HEK293 (cell line): ENCODE results near the gene TMEM50B.

Experiments used
- CTCF ChIA-PET: fragments of 350-600 bp; formaldehyde crosslinking; extraction: SDS; loops from one replicate; lab custom pipeline; 2021; ENCODE audit warnings: antibody characterized with exemption; lab: Yijun Ruan, JAX
- POLR2A ChIA-PET: fragments of 300-600 bp; formaldehyde crosslinking; extraction: SDS; loops from one replicate; lab custom pipeline; 2020; ENCODE audit warnings: antibody characterized with exemption, inconsistent platforms; lab: Yijun Ruan, JAX
- H3K27ac ChIP-seq: fragments of 200-500 bp; sonication (Bioruptor generic); 2 replicates; pipeline ENCODE4 v1.5.1; 2014; ENCODE audit warnings: low read depth, low read length, control low read depth, inconsistent platforms; ENCODE audit errors: extremely low read depth
- H3K36me3 ChIP-seq, 2 experiments: fragments of 200-500 bp in 1 of 2; sonication (Bioruptor generic) in 1 of 2; 1 replicate in 1 of 2; 2 replicates in 1 of 2; pipeline ENCODE4 v1.5.1; 2014 to 2017; ENCODE audit warnings: inconsistent platforms in 2 of 2, low read length in 2 of 2; ENCODE audit not compliant: control insufficient read depth in 2 of 2, insufficient read depth in 1 of 2
- H3K4me1 ChIP-seq: fragments of 200-500 bp; sonication (Bioruptor generic); 2 replicates; pipeline ENCODE4 v1.5.1; 2014; ENCODE audit warnings: mild to moderate bottlenecking, low read length, inconsistent platforms; ENCODE audit not compliant: control insufficient read depth, insufficient read depth
- H3K4me3 ChIP-seq: 2 replicates; pipeline ENCODE4 v1.5.1; 2011; ENCODE audit warnings: low read depth, mild to moderate bottlenecking, control low read depth, low read length, moderate library complexity
- H3K9me3 ChIP-seq: fragments of 200-500 bp; sonication (Bioruptor generic); 2 replicates; pipeline ENCODE4 v1.5.1; 2014; ENCODE audit warnings: low read depth, low read length, inconsistent platforms; ENCODE audit not compliant: control insufficient read depth, insufficient read depth
- BCL11B ChIP-seq: fragments of 450-650 bp; formaldehyde crosslinking; IDR thresholded peaks from 2 replicates; pipeline ENCODE4 v1.5.1; 2016; ENCODE audit warnings: low read depth, missing biosample characterization, missing genetic modification characterization
- PRDM1 ChIP-seq: fragments of 450-650 bp; formaldehyde crosslinking; IDR thresholded peaks from 2 replicates; pipeline ENCODE4; 2016; ENCODE audit warnings: missing biosample characterization, missing genetic modification characterization
- PRDM10 ChIP-seq: fragments of 450-650 bp; formaldehyde crosslinking; IDR thresholded peaks from 2 replicates; pipeline ENCODE4 v1.5.1; 2016; ENCODE audit warnings: missing biosample characterization, missing genetic modification characterization
- ZBTB11 ChIP-seq: fragments of 450-650 bp; formaldehyde crosslinking; conservative IDR thresholded peaks from 2 replicates; pipeline ENCODE4 v1.5.1; 2016; ENCODE audit warnings: low read depth, missing biosample characterization, missing genetic modification characterization
- ZBTB17 ChIP-seq: fragments of 450-650 bp; formaldehyde crosslinking; IDR thresholded peaks from 2 replicates; pipeline ENCODE4 v1.5.1; 2016; ENCODE audit warnings: missing biosample characterization, missing genetic modification characterization
- ZBTB49 ChIP-seq: fragments of 450-650 bp; formaldehyde crosslinking; IDR thresholded peaks from 2 replicates; pipeline ENCODE4 v1.5.1; 2016; ENCODE audit warnings: missing biosample characterization, missing genetic modification characterization, low read depth
- ZNF132 ChIP-seq: fragments of 450-650 bp; formaldehyde crosslinking; IDR thresholded peaks from 2 replicates; pipeline ENCODE4 v1.5.1; 2017; ENCODE audit warnings: missing biosample characterization, missing genetic modification characterization, borderline replicate concordance
- ZNF175 ChIP-seq: fragments of 450-650 bp; formaldehyde crosslinking; IDR thresholded peaks from 2 replicates; pipeline ENCODE4 v1.5.1; 2016; ENCODE audit warnings: missing biosample characterization, missing genetic modification characterization
- ZNF473 ChIP-seq: fragments of 450-650 bp; formaldehyde crosslinking; IDR thresholded peaks from 2 replicates; pipeline ENCODE4 v1.5.1; 2017; ENCODE audit warnings: missing biosample characterization, missing genetic modification characterization
- ZNF48 ChIP-seq: fragments of 450-650 bp; formaldehyde crosslinking; IDR thresholded peaks from 2 replicates; pipeline ENCODE4 v1.5.1; 2016; ENCODE audit warnings: missing biosample characterization, missing genetic modification characterization
- ZNF510 ChIP-seq: fragments of 450-650 bp; formaldehyde crosslinking; IDR thresholded peaks from 2 replicates; pipeline ENCODE4 v1.5.1; 2018; ENCODE audit warnings: mild to moderate bottlenecking, missing genetic modification characterization, missing biosample characterization; ENCODE audit not compliant: insufficient replicate concordance
- ZNF548 ChIP-seq: fragments of 450-650 bp; formaldehyde crosslinking; IDR thresholded peaks from 2 replicates; pipeline ENCODE4 v1.5.1; 2016; ENCODE audit warnings: missing biosample characterization, missing genetic modification characterization
- ZNF664 ChIP-seq: fragments of 450-650 bp; formaldehyde crosslinking; IDR thresholded peaks from 2 replicates; pipeline ENCODE4 v1.5.1; 2016; ENCODE audit warnings: missing biosample characterization, missing genetic modification characterization
- ZNF777 ChIP-seq: fragments of 450-650 bp; formaldehyde crosslinking; IDR thresholded peaks from 2 replicates; pipeline ENCODE4 v1.5.1; 2017; ENCODE audit warnings: missing biosample characterization, missing genetic modification characterization, borderline replicate concordance

The TMEM50B gene

GRCh38 chr21:33496345-33496744 is 16.6 kb upstream of the TMEM50B start:
- H3K27ac ChIP-seq, result no peak overlapping the region
- H3K4me3 ChIP-seq, result no peak overlapping the region
- H3K36me3 ChIP-seq, result no peaks in the 10 kb centered on the region; a peak in 1 of 3 replicates
- ChIA-PET CTCF (no interaction called here), POLR2A (interaction anchor here (2.9 kb wide), 1 partner anchor 16 kb away, joined by 13 read pairs; the partner anchor contains the start of gene TMEM50B)
- H3K4me1 ChIP-seq, result no peaks in the 10 kb centered on the region; the same call in 1 of the 2 replicates
- TF ChIP-seq ZNF777 (tag by site-specific recombination) (no peak), ZBTB17 (tag by site-specific recombination) (0 out of 2 replicates have a peak, but pooled peaks have one; percentile 43), PRDM10 (tag by site-specific recombination) (peak; percentile 53)
- H3K9me3 ChIP-seq, result no peaks in the 10 kb centered on the region

GRCh38 chr21:33495743-33496142 is 16.0 kb upstream of the TMEM50B start:
- H3K9me3 ChIP-seq, result no peaks in the 10 kb centered on the region
- no peaks in the 10 kb centered on the region; the same call in 1 of the 2 replicates for H3K4me1 ChIP-seq
- no peak overlapping the region for H3K27ac ChIP-seq
- TF ChIP-seq ZNF510 (tag by site-specific recombination) (no peak), ZNF548 (peak; percentile 98), ZNF175 (tag by site-specific recombination) (no peak)
- TF ChIP-seq, all 188 proteins: peak for 1
- no peak overlapping the region for H3K4me3 ChIP-seq
- ChIA-PET POLR2A (interaction anchor here (1.5 to 2.9 kb wide), 2 partner anchors 16 to 17 kb away, joined by 7 to 13 read pairs; partner anchors contain the start of gene TMEM50B), CTCF (no interaction called here)
- H3K36me3 ChIP-seq, result no peaks in the 10 kb centered on the region

GRCh38 chr21:33493756-33494155 is 14.0 kb upstream of the TMEM50B start:
- ChIA-PET POLR2A (no interaction called here), CTCF (no interaction called here)

More at GRCh38 chr21:33493756-33494155, 14.0 kb upstream of the TMEM50B start:
- Histone ChIP-seq H3K4me1 (no peaks in the 10 kb centered on the region; the same call in 1 of the 2 replicates), H3K4me3 (no peak overlapping the region), H3K36me3 (no peaks in the 10 kb centered on the region), H3K27ac (no peak overlapping the region), H3K9me3 (no peaks in the 10 kb centered on the region)
- no peak for TF ChIP-seq ZNF664 (tag by site-specific recombination)
- no peak for TF ChIP-seq ZNF132 (tag by site-specific recombination)
- TF ChIP-seq ZNF48, result no peak
- TF ChIP-seq ZNF175 (tag by site-specific recombination), result no peak
- TF ChIP-seq ZNF473 (tag by site-specific recombination), result no peak
- no peak for TF ChIP-seq BCL11B (tag by site-specific recombination)
- TF ChIP-seq PRDM1 (tag by site-specific recombination), result no peak
- no peak for TF ChIP-seq ZBTB11 (tag by site-specific recombination)
- TF ChIP-seq ZBTB49 (tag by site-specific recombination), result no peak
